Measurements from ENCODE around the gene F2R.

- TF ChIP-seq CTCF (IDR thresholded peaks at IDR 0.05) (no peak), EZH2 (IDR thresholded peaks at IDR 0.05) (no peak), EZH2phosphoT487 (IDR thresholded peaks at IDR 0.05) (no peak)
Measured at GRCh38 chr5:76775921-76776320, 60.0 kb downstream of the F2R start.
